H1 (cell line): Measurements from ENCODE around the gene SLIT3. TPM values are rescaled to one million over a fixed set of nuclear protein-coding genes. Genes with fewer than 3 reads are reported as not detected.

Source experiments
- CTCF ChIA-PET: fragments of 300-600 bp; sonication (Branson Sonifier 250); formaldehyde crosslinking; loops from one replicate; lab custom pipeline; 2021; ENCODE audit not compliant: partially characterized antibody; lab: Charles Lee
- POLR2A ChIA-PET: fragments of 300-600 bp; sonication (Branson Sonifier 250); formaldehyde crosslinking; loops from one replicate; lab custom pipeline; 2021; ENCODE audit warnings: inconsistent platforms; ENCODE audit not compliant: partially characterized antibody; lab: Charles Lee
- DNase-seq, 2 experiments: peaks; one replicate each; pipeline versions ENCODE4 v3.0.0 to v3.0.0-alpha.2; 2010 to 2022; ENCODE audit warnings: low spot score in 2 of 2, low read depth in 1 of 2, mixed read lengths in 1 of 2
- FAIRE-seq: peaks from 2 replicates; lab custom pipeline; 2011; peaks lifted over from hg19 to GRCh38; lab: Jason Lieb, UNC
- H2AFZ ChIP-seq: 2 replicates; pipeline ENCODE4 v1.8.1; 2012; ENCODE audit warnings: low read length, inconsistent platforms
- H2AK5ac ChIP-seq: 2 replicates; pipeline ENCODE4 v1.6.1; 2013; ENCODE audit warnings: low read depth, low read length
- H2BK120ac ChIP-seq: replicated peaks from 2 replicates; pipeline ENCODE3; 2013; ENCODE audit warnings: low read depth, low read length, inconsistent platforms
- H2BK12ac ChIP-seq: 2 replicates; pipeline ENCODE4 v1.6.1; 2013; ENCODE audit warnings: low read depth, low read length
- H2BK15ac ChIP-seq: 2 replicates; pipeline ENCODE4 v1.6.1; 2013; ENCODE audit warnings: low read length
- H2BK20ac ChIP-seq: 2 replicates; pipeline ENCODE4 v1.6.1; 2013; ENCODE audit warnings: low read length
- H2BK5ac ChIP-seq: 2 replicates; pipeline ENCODE4 v1.6.1; 2013; ENCODE audit warnings: low read depth, low read length
- H3K14ac ChIP-seq: 2 replicates; pipeline ENCODE4 v1.6.1; 2013; ENCODE audit warnings: inconsistent platforms; ENCODE audit not compliant: insufficient read length
- H3K18ac ChIP-seq: 2 replicates; pipeline ENCODE4 v1.6.1; 2013; ENCODE audit warnings: low read length; ENCODE audit errors: extremely low read depth
- H3K23ac ChIP-seq: 2 replicates; pipeline ENCODE4 v1.6.1; 2013; ENCODE audit warnings: inconsistent platforms; ENCODE audit not compliant: insufficient read length
- H3K23me2 ChIP-seq: 2 replicates; pipeline ENCODE4 v1.6.1; 2013; ENCODE audit warnings: low read depth, low read length
- H3K27ac ChIP-seq: 2 replicates; pipeline ENCODE4 v1.6.1; 2011; ENCODE audit warnings: low read depth, low read length, inconsistent platforms
- H3K27me3 ChIP-seq, 4 experiments: replicated peaks in 1 of 4; 1 replicate in 1 of 4; 2 replicates in 3 of 4; pipeline versions ENCODE4 v1.6.1 to v1.8.1; 2011 to 2013; ENCODE audit warnings: low read length in 3 of 4, mild to moderate bottlenecking in 3 of 4, inconsistent platforms in 2 of 4, mixed read lengths in 2 of 4, moderate library complexity in 1 of 4; ENCODE audit not compliant: control insufficient read depth in 3 of 4, insufficient read depth in 3 of 4; ENCODE audit errors: extremely low read depth in 1 of 4
- H3K36me3 ChIP-seq, 4 experiments: 2 replicates each; pipeline versions ENCODE4 v1.6.1 to v1.8.1; 2011 to 2013; ENCODE audit warnings: mild to moderate bottlenecking in 4 of 4, low read length in 3 of 4, moderate library complexity in 2 of 4, control low read depth in 1 of 4, inconsistent platforms in 1 of 4; ENCODE audit not compliant: insufficient read depth in 4 of 4, control insufficient read depth in 2 of 4
- H3K4ac ChIP-seq: replicated peaks from 2 replicates; pipeline ENCODE3; 2013; ENCODE audit warnings: low read length, low read depth, mixed read lengths, inconsistent platforms; ENCODE audit not compliant: insufficient read length
- H3K4me1 ChIP-seq, 4 experiments: replicated peaks in 1 of 4; 1 replicate in 1 of 4; 2 replicates in 3 of 4; pipeline versions ENCODE4 v1.6.1 to v1.8.1; 2011 to 2013; ENCODE audit warnings: low read length in 3 of 4, inconsistent platforms in 2 of 4, mixed read lengths in 1 of 4; ENCODE audit not compliant: insufficient read depth in 4 of 4, control insufficient read depth in 3 of 4
- H3K4me2 ChIP-seq, 2 experiments: 2 replicates each; pipeline versions ENCODE4 v1.6.1 to v1.8.1; 2011 to 2013; ENCODE audit warnings: low read depth in 2 of 2, low read length in 2 of 2, control low read depth in 1 of 2, inconsistent platforms in 1 of 2, mild to moderate bottlenecking in 1 of 2; ENCODE audit not compliant: insufficient read depth in 1 of 2
- H3K4me3 ChIP-seq, 4 experiments: fragments of 200-600, 300-600 bp in 1 of 4; sonication (generic), shearing (Covaris generic), sonication (Bioruptor Twin) in 1 of 4; 2 replicates each; pipeline versions ENCODE4 v1.5.1 to v1.8.1; 2011 to 2016; ENCODE audit warnings: low read length in 4 of 4, low read depth in 3 of 4, control low read depth in 2 of 4, inconsistent platforms in 2 of 4, mild to moderate bottlenecking in 2 of 4, mixed read lengths in 1 of 4, moderate library complexity in 1 of 4; ENCODE audit not compliant: insufficient read depth in 2 of 4; ENCODE audit errors: extremely low read depth in 1 of 4
- H3K56ac ChIP-seq: replicated peaks from 2 replicates; pipeline ENCODE3; 2013; ENCODE audit warnings: low read depth, mild to moderate bottlenecking, mixed read lengths, low read length, inconsistent platforms; ENCODE audit not compliant: insufficient read length
- H3K79me1 ChIP-seq: 2 replicates; pipeline ENCODE4 v1.6.1; 2013; ENCODE audit warnings: low read depth, low read length, control low read depth
- H3K79me2 ChIP-seq, 2 experiments: 2 replicates each; pipeline versions ENCODE4 v1.6.1 to v1.8.1; 2012 to 2013; ENCODE audit warnings: low read length in 2 of 2, mild to moderate bottlenecking in 2 of 2, inconsistent platforms in 1 of 2; ENCODE audit not compliant: insufficient read depth in 2 of 2, control insufficient read depth in 1 of 2
- H3K9ac ChIP-seq, 4 experiments: replicated peaks in 1 of 4; 1 replicate in 1 of 4; 2 replicates in 3 of 4; pipeline versions ENCODE4 v1.6.1 to v1.8.1; 2011 to 2013; ENCODE audit warnings: low read depth in 3 of 4, low read length in 3 of 4, control low read depth in 2 of 4, mild to moderate bottlenecking in 2 of 4, moderate library complexity in 2 of 4, inconsistent platforms in 1 of 4; ENCODE audit errors: extremely low read depth in 1 of 4
- H3K9me3 ChIP-seq, 2 experiments: 2 replicates each; pipeline versions ENCODE4 v1.6.1 to v1.8.1; 2012 to 2013; ENCODE audit warnings: mild to moderate bottlenecking in 2 of 2, moderate library complexity in 2 of 2, control low read depth in 1 of 2, inconsistent platforms in 1 of 2, low read depth in 1 of 2, low read length in 1 of 2, mixed read lengths in 1 of 2; ENCODE audit not compliant: insufficient read depth in 2 of 2
- H4K20me1 ChIP-seq, 2 experiments: replicated peaks in 1 of 2; 2 replicates each; pipeline versions ENCODE3 to v1.8.1; 2011 to 2013; ENCODE audit warnings: inconsistent platforms in 2 of 2, low read length in 2 of 2, mild to moderate bottlenecking in 1 of 2; ENCODE audit not compliant: insufficient read depth in 2 of 2, control insufficient read depth in 1 of 2
- H4K5ac ChIP-seq: 2 replicates; pipeline ENCODE4 v1.6.1; 2013; ENCODE audit warnings: low read length, low read depth, mixed read lengths, inconsistent platforms; ENCODE audit not compliant: insufficient read length
- H4K8ac ChIP-seq: 2 replicates; pipeline ENCODE4 v1.8.0; 2013; ENCODE audit warnings: mild to moderate bottlenecking, moderate library complexity, low read length, inconsistent platforms; ENCODE audit not compliant: insufficient read depth; ENCODE audit errors: extremely low read depth
- H4K91ac ChIP-seq: replicated peaks from 2 replicates; pipeline ENCODE3; 2013; ENCODE audit warnings: low read length, mixed read lengths, inconsistent platforms; ENCODE audit not compliant: insufficient read length
- CTBP2 ChIP-seq: IDR thresholded peaks from 2 replicates; pipeline ENCODE4 v1.7.0; 2011; ENCODE audit warnings: borderline replicate concordance, mild to moderate bottlenecking, moderate library complexity, mixed read lengths, low read length; ENCODE audit not compliant: insufficient read depth, insufficient read length
- JUND ChIP-seq: IDR thresholded peaks from 2 replicates; pipeline ENCODE4 v1.6.1; 2011; ENCODE audit warnings: mild to moderate bottlenecking, improper control_type of control experiment, low read length
- RNF2 ChIP-seq: fragments of 200-900, 300-1000 bp; sonication (generic); IDR thresholded peaks from 2 replicates; pipeline ENCODE4 v1.7.1; 2016; ENCODE audit warnings: borderline replicate concordance, low read depth, mild to moderate bottlenecking, antibody characterized with exemption, low read length; ENCODE audit not compliant: poor library complexity, severe bottlenecking; ENCODE audit errors: missing control alignments
- SP2 ChIP-seq: IDR thresholded peaks from 2 replicates; pipeline ENCODE4 v1.6.1; 2012; ENCODE audit warnings: mild to moderate bottlenecking, low read length, inconsistent platforms
- SP4 ChIP-seq: IDR thresholded peaks from 2 replicates; pipeline ENCODE4 v1.6.1; 2012; ENCODE audit warnings: low read length, inconsistent platforms
- TAF1 ChIP-seq: IDR thresholded peaks from 2 replicates; pipeline ENCODE4 v1.6.1; 2011; ENCODE audit warnings: mild to moderate bottlenecking, low read depth, low read length
- TEAD4 ChIP-seq: IDR thresholded peaks from 2 replicates; pipeline ENCODE4 v1.6.1; 2012; ENCODE audit warnings: low read depth, low read length, inconsistent platforms, mixed read lengths
- WGBS, 2 experiments: shearing (Covaris generic) in 1 of 2; methylation state at CpG; one replicate each; pipeline versions ENCODE4 v1.1.6 to v1.1.7; 2013 to 2015; ENCODE audit warnings: low lambda C conversion rate in 2 of 2, mixed read lengths in 2 of 2, inconsistent platforms in 1 of 2, low coverage in 1 of 2, missing lambda C conversion rate in 1 of 2; ENCODE audit not compliant: insufficient replicate concordance in 2 of 2, insufficient coverage in 1 of 2, insufficient read length in 1 of 2; ENCODE audit errors: extremely low coverage in 1 of 2, missing lambda C conversion rate in 1 of 2; 5-methylcytosine and 5-hydroxymethylcytosine counted together
- polyA plus RNA-seq, 7 experiments: library from polyadenylated mRNA; depleted of rRNA in 3 of 7; stranded (reverse) in 5 of 7; unstranded in 2 of 7; fragments of >200 nt in 5 of 7; fragments of 200-250 nt in 2 of 7; gene quantifications; 1 replicate in 5 of 7; 2 replicates in 1 of 7; 4 replicates in 1 of 7; pipeline versions ENCODE4 v1.2.1 to v1.2.3, GENCODE V29; 2011 to 2013; ENCODE audit warnings: missing spikeins in 2 of 7, mixed read lengths in 2 of 7
- total RNA-seq: library from RNA; stranded (reverse); fragmentation: NEBNext Ultra II Directional; extraction: Animal tissue kit (Norgen Biotek cat#: 25700); gene quantifications from 2 replicates; pipeline ENCODE4 v1.2.1, GENCODE V29; 2021
- TF ChIP-seq, protein P1 (sequence below): IDR thresholded peaks from 2 replicates; pipeline ENCODE4 v1.6.1; 2012; ENCODE audit warnings: low read length, inconsistent platforms

Gene SLIT3
- total and polyA plus RNA-seq, 2 of the 8 experiments (the other 6 are each of a cell fraction or from before 2014, with no cell fraction given) = 1.1 to 1.2 TPM

DNA sequence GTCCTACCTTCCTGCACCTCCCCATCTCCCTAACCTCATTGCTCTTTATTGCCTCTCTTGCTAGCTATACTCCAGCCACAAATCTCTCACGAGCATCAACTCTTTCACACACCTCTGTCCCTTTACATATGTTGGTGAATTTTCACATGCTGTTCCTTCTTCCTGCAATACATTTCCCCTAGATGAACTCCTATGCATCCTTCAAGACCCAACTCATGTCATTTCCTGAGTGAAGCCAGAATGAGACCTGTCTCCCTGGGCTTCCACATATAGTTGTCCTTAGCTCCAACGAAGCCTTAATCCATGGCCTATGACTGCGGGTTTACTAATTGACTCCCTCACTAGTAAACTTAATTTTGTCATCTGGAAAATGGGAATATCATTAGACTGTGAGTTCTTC, 424.5 kb downstream of the SLIT3 start:
- no peak overlapping the region for H2BK20ac ChIP-seq
- H3K18ac ChIP-seq = no peak overlapping the region
- H3K79me1 ChIP-seq = no peaks in the 10 kb centered on the region
- no peak overlapping the region for H3K9ac ChIP-seq
- peaks cover 2% of the 10 kb centered on the region; the same call in 1 of the 2 replicates for H3K23me2 ChIP-seq
- no peak overlapping the region for H3K4me3 ChIP-seq
- CTCF ChIA-PET = interaction anchor here (0.7 to 0.9 kb wide), 3 partner anchors 129 to 206 kb away, joined by 3 read pairs; no protein-coding TSS in a partner anchor
- FAIRE-seq (no peak), DNase-seq (no peak)
- H3K4me2 ChIP-seq = no peak overlapping the region
- no peak overlapping the region for H3K14ac ChIP-seq
- H4K8ac ChIP-seq = no peak overlapping the region
- H2BK120ac ChIP-seq = no peak overlapping the region
- no peak overlapping the region for H3K56ac ChIP-seq
- H3K27me3 ChIP-seq = peaks cover 0 to 7% (median 3%) of the 10 kb centered on the region in 4 experiments; a peak in 3 of 7 replicates
- no peak overlapping the region for H2BK15ac ChIP-seq
- H3K4ac ChIP-seq = no peak overlapping the region
- H4K20me1 ChIP-seq = no peaks in the 10 kb centered on the region
- no peak for TF ChIP-seq RNF2
- TF ChIP-seq TEAD4 = no peak
- TF ChIP-seq SP4 = no peak
- no peak for TF ChIP-seq CTBP2
- no peak for TF ChIP-seq JUND
- TF ChIP-seq SP2 = no peak
- TF ChIP-seq, protein P1, sequence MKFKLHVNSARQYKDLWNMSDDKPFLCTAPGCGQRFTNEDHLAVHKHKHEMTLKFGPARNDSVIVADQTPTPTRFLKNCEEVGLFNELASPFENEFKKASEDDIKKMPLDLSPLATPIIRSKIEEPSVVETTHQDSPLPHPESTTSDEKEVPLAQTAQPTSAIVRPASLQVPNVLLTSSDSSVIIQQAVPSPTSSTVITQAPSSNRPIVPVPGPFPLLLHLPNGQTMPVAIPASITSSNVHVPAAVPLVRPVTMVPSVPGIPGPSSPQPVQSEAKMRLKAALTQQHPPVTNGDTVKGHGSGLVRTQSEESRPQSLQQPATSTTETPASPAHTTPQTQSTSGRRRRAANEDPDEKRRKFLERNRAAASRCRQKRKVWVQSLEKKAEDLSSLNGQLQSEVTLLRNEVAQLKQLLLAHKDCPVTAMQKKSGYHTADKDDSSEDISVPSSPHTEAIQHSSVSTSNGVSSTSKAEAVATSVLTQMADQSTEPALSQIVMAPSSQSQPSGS = no peak
- no peak for TF ChIP-seq TAF1
- H2AK5ac ChIP-seq = no peak overlapping the region
- H4K5ac ChIP-seq = no peak overlapping the region
- POLR2A ChIA-PET = no interaction called here
- no peaks in the 10 kb centered on the region for H3K9me3 ChIP-seq
- H3K36me3 ChIP-seq = no peaks in the 10 kb centered on the region
- no peak overlapping the region for H3K27ac ChIP-seq
- no peak overlapping the region for H2BK12ac ChIP-seq
- no peak overlapping the region for H4K91ac ChIP-seq
- no peaks in the 10 kb centered on the region for H3K79me2 ChIP-seq
- no peak overlapping the region for H2BK5ac ChIP-seq
- H3K4me1 ChIP-seq = peaks cover 0 to 10% (median 3%) of the 10 kb centered on the region in 4 experiments; a peak in 5 of 7 replicates
- WGBS, 2 experiments = 83% methylated on average over 3 of the region's 3 CpGs; no CpG with 5 or more reads in 1 of the 2 experiments
- H3K23ac ChIP-seq = no peak overlapping the region
- no peak overlapping the region for H2AFZ ChIP-seq
